Stimulated activated CD4-positive, alpha-beta T cell treated with anti-CD3 and anti-CD28 coated beads, Interleukin-12 subunit alpha, Interleukin-12 subunit beta, amount 100 ng/mL, for 4 hours (primary cell): ENCODE data around the gene NKAIN4.
A peak's percentile ranks its signal among the peaks of the same experiment; 100 is the strongest.

Source experiments
- DNase-seq: peaks from one replicate; pipeline ENCODE4 v3.0.0-alpha.2; 2020

Gene NKAIN4

GRCh38 chr20:63216041-63216848 is 38.0 kb downstream of the NKAIN4 start, which contains the start of gene YTHDF1:
TSS of gene YTHDF1 (minus strand) at chr20:63216131. CDS start at chr20:63215892, 239 bp downstream.
- peak; percentile 95 for DNase-seq

DNA sequence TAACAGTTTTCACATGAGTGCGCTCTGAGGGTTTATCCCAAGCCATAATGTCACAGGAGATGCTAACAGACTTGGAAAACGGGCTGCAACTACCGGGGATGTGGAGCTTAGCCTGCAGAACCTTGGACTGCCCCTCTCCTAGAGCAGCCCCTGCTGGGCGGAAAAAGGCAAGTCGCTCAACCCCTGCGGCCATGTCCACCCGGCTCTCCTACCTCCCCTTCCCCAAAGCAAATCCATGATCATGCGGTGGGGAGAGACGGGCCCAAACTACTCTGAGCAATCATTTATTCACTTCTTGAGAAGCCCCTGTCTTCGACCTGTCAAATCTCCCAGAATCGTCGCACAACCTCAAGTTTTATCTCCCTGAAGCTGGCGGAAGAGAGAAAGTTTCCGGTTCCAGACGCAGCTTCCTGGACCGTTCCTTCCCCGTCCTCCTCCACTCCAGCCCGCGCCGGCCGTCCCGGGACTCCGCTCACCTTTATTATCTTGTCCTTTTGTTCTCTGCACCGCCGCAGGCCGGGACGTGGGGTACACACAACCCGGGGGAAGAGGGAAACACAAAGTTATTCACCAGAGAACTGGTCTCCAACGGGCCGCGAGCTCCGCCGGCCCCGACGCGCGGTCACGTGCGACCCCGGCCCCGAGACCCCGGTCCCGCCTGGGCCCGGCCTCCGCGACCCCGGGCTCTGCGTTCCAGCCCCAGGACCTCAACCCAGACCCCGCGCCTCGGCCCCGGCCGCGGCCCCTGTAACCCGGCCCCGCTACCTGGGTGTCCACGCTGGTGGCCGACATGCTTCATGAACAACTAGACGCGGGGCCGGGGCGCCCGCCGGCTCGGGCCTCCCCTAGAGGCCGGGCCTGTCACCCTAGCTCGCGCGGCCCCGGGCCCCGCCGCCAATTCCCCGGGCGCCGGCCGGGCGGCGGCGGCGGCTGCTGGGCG is 38.9 kb downstream of the NKAIN4 start:
- DNase-seq, result peak; percentile 21

- no peak for DNase-seq
Observed at GRCh38 chr20:63214514-63214913, 39.7 kb downstream of the NKAIN4 start.

- DNase-seq, result no peak
Observed at GRCh38 chr20:63212792-63213191, 41.5 kb downstream of the NKAIN4 start.

GRCh38 chr20:63212393-63212730 is 41.9 kb downstream of the NKAIN4 start:
- no peak for DNase-seq

- DNase-seq, result no peak
Observed at GRCh38 chr20:63210011-63210605, 44.2 kb downstream of the NKAIN4 start.

GRCh38 chr20:63208346-63208909 is 45.8 kb downstream of the NKAIN4 start:
- DNase-seq, result no peak

- DNase-seq, result no peak
Observed at GRCh38 chr20:63206878-63207277, 47.4 kb downstream of the NKAIN4 start.

DNA sequence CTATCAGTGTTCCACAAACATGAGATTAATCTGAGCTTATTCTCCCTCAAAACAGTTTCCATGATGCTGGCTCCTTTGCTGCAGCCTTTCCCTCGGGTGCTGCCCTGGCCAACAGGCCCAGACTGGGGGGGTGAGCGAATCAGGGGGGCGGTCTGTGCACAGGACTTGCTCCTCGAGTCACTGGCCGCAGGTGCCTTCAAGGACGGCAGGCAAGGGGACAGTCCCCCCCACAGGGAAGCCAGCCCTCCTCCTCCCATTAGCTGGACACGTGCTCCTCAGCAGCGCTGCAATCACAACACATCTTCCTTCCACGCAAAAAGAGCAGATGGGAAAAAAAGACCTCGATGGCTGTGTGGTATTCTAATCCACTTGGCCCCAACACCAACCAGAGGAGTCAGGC is 48.4 kb downstream of the NKAIN4 start:
- DNase-seq, result no peak

GRCh38 chr20:63204362-63204761 is 49.9 kb downstream of the NKAIN4 start:
- no peak for DNase-seq

GRCh38 chr20:63202811-63203526 is 51.3 kb downstream of the NKAIN4 start:
- no peak for DNase-seq

DNA sequence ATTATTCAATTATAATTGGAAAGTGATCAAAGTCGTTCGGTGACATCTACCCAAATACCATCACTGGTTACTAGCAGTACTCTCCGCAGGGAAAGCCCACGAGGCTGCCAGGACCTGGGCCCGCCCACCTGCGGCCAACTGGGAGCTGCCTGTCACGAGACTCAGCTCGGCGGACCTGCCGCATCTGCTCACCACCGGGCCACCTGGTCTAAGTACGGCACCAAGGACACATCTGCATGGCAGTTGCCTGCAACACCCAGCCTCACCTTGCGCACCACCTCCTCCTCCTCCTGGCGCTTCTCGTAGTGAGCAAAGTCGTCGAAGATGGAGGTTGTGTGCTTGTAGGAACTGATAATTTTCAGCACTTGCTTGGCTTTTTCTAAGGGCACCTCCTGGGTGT is 52.2 kb downstream of the NKAIN4 start:
- no peak for DNase-seq

DNA sequence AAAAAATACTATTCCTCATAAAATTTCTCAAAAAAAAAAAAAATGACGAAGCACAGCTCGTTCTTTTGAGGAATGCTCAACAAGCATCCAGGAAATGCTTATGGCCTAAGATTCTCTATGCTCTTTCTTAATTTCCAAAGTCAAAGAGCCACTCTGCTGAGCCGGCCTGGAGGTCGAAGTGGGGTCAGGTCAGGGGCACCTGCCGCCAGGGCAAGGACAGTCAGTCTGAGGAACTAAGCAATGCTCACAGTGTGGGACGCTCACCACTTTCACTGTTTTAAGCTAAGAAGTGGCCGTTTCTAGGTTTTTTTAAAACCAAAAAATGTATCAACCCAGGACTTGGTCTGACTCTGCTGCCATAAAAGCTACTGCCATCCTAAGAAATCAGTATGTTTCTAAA is 55.7 kb downstream of the NKAIN4 start:
- no peak for DNase-seq

GRCh38 chr20:63196768-63197470 is 57.3 kb downstream of the NKAIN4 start:
- no peak for DNase-seq

DNA sequence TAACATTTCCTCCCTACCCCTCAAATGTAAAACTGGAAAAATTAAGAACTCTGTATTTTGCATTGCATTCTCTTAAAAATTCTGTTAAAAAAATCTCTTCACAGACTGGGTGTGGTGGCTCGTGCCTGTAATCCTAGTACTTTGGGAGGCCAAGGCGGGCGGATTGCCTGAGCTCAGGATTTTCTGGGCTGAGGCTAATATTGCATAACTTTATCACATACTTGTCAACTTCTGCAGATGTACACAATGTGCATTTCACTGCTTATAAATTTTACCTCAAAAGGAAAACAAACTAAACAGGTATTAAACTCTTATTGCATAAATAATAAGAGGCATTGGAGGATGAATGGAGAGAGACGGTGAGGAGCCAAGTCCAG is 59.5 kb downstream of the NKAIN4 start:
- DNase-seq, result no peak

DNA sequence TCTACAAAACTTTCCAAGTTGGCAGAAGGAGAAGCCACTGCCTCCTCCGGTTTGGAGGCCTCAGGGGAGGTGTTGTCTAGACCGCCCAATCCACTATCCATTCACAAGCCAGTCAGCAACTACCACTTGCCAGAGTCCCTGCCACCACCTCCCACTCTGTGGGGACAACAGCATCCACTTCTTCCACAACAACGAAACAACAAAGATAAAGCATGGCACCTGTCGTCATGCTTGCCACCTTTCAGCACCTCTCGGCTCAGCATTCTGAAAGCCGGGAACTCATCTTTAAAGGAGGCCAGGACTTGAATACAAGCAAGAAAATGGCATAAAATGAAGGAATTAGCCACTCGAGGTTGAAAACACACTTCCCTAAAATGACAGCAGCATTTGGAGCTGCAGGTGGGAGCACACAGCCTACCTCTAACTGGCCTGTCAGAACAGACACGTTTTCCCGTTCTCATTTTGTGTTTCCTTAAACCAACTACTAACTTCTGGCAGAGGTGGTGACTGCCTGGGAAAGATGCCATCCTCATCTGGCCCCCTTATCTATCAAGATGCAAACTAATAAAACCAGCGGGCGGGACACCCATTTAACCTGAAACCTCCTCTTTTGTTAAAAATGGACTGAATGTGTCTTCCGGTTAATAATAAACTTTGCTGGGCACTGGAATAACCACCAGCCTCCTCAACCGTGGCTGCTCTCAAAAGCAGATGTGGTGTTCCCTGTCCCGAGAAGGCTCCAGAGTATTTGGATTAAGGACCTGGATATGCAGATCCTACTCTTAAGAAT is 60.1 kb downstream of the NKAIN4 start:
- DNase-seq, result no peak

DNA sequence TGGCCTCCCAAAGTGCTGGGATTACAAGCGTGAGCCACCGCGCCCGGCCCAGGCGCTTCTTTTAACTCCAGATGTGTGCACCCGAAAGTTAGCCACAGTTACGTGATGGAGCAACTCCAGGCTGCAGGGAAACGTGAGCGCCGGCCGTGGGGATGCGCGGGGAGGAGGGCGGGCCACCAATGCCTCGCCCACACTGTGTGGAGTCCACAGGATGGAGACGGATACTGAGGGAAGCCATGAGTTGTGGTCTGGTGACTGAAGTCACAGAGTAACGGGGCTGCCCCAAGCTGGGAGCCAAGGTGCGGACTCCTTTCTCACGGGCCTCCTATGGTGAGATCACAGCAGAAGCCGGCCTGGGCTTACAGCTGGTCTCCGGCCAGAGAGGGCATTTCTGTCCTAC is 61.5 kb downstream of the NKAIN4 start:
- DNase-seq, result no peak

DNA sequence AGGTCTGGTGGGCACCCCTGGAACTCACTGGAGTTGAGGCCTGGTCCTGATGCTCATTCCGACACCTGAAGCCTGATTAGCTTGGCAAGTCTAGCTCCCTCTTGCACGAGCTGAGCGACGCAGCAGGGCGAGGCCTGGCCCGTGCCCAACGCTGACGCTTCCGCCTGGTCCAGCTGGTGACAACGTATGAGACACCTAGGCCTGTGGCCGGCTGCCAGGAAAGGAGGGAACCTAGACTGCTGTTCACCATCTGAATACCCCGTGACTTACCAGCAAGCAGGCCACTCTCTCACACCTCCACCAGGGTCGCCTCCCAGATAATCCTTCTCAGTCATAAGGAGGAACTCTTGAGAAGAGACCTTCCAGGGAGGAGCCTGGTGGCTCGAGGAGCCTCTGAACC is 62.9 kb downstream of the NKAIN4 start:
- no peak for DNase-seq

GRCh38 chr20:63190828-63191227 is 63.4 kb downstream of the NKAIN4 start:
- DNase-seq, result no peak
